GM21423 (cell line): ENCODE measurements around the gene MRPL48.
"Not testable (repeated sequence)": the region's sequence is repeated elsewhere in the genome, so short reads cannot be mapped to it uniquely, and the experiment has no call there.

Experiments
- ATAC-seq: cut with Tn5 transposase; IDR thresholded peaks from one replicate; pipeline ENCODE4 v1.9.1; 2021; ENCODE audit warnings: mild to moderate bottlenecking, moderate library complexity; ENCODE audit not compliant: unreplicated experiment

MRPL48 gene

GRCh38 chr11:73833067-73833466 lies 45.4 kb downstream of the MRPL48 start:
- no peak for ATAC-seq

DNA sequence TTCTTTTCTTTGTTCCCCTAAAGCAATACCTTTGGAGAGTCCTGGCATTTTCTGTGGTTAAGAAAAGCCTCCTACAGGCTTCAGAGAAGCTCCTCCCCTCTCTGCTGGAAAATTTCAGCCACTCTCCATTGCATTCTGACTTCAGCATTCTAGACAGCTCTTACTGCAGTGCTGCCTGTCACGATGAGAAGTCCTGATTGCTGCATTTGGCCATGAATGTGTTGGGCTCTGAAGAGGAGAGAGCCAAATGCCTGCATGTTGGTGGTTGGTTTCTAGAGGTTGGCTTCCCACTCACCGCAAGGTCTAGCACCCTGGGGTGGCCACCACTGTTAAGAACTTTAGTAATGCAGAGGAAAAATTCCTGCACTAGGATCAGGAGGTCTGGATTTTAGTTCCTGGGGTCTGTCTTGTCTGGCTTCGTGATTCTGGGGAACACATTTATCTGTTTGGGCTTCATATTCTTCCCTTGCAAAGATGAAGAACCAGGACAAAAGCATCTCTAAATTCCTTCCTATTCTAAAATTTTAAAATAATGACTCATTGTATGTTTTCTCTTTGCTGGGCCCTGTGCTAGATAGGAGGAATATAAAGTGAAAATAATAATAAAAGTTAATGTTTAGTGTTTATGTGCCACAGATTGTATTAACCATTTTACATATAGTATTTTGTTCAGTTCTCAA lies 50.9 kb downstream of the MRPL48 start:
- ATAC-seq, result no peak

DNA sequence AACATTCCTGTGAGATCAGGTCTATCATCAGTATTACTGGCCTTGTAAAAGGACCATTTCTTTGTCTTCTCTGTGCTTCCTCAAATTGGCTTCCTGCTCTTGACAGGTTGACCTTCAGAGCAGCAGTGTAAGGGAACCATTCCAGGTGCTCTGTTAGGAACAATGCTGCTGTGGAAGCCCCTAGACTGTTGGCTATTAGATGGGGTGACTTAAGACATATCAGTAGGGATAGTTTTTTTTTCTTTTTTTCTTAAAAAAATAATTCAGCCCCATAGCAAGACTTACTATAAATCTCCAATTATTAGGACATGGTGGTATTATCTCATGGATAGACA lies 51.4 kb downstream of the MRPL48 start:
- ATAC-seq, result no peak

GRCh38 chr11:73851046-73851764 lies 63.5 kb downstream of the MRPL48 start:
- ATAC-seq, result no peak

DNA sequence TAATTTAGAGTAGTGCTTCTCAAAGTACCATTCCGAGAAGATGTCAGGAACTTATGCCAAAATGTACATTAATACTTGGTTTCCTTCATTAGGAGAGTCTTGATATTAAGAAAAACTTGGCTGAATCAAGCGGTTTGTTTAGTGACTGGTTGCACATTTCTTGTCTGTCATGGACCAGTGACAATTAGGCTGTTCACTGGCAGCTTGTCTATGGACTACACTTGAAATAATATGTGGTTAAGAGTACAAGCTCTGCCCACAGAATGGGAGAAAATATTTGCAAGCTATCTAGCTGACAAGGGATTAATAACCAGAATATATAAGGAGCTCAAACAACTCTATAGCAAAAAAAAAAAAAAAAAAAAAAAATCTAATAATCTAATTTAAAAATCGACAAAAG lies 64.4 kb downstream of the MRPL48 start:
- no peak for ATAC-seq

- ATAC-seq, result no peak
These were observed 67.0 kb downstream of the MRPL48 start for GRCh38 chr11:73854680-73855079.

- no peak for ATAC-seq
These were observed 68.4 kb downstream of the MRPL48 start for GRCh38 chr11:73856031-73856567.

DNA sequence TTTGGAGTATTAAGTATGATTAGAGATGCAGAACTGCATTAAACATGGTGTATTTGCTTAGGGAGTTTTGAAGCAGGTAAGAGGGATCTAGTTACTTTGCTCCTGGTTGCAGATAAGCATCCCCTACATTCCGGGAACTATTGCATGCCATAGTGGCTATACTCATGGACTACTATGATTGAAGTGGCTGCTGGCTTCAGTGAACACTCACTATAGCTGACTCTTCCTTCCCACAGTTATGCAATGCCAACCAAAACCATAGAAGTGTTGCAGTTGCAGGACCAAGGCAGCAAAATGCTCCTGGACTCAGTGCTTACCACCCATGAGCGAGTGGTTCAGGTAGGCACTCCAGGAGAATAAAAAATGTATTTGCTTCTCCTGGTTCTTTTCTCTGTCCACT lies 72.0 kb downstream of the MRPL48 start:
- ATAC-seq, result no peak

DNA sequence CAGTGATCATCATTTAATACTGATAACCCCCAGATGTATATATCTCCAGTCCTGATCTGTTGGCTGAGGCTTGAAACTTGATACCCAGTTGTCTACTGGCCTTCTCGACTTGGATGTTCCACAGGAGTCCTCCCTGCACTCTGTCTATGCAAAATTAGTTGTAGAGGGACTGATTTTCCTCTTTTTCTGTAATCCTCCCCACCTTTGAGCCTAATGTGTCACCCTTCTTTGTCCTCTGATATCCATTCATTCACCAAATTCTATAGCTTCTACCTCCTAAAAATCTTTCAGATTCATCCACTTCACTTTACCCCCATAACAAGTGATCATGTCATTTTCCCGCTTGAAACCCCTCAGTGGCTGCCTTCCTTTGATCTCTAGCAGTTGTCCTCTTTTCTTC lies 72.5 kb downstream of the MRPL48 start:
- no peak for ATAC-seq

DNA sequence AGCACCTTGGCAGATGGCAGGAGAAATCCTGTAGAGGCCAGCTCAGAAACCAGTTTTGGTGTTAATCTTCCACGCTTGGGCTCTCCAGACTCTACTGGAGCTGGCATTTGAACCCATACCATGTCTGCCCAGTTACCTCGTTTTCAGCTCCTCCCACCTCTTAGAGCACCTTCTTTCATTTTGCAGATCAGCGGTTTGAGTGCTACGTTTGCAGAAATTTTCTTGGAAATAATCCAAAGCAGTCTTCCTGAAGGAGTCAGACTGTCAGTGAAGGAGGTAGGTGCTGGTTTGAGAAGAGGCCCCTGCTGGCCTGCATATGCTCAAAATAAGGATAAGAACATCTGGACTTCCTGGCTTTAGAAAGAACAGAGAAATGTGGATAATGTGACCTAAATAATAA lies 75.3 kb downstream of the MRPL48 start:
- no peak for ATAC-seq

DNA sequence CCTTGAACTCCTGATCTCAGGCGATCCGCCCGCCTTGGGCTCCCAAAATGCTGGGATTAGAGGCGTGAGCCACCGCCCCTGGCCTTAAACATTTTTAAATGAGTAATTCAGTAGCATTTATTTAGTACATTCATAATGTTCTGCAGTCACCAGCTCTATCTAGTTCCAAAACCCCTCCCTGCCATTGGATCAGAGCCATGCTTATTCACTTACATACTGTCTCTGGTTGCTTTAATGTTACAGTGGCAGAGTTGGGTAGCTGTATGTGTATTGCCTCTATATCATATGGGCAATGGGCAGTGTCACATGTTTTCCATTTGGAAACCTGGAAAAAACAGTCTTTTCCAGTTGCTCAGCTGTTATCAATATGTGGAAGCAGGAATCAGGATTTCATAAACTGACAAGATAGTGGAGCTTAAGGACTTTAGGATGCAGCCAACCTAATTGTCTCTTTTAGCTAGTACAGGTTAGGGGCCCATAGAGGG lies 78.5 kb downstream of the MRPL48 start:
- ATAC-seq, result no peak

GRCh38 chr11:73866586-73866996 lies 78.9 kb downstream of the MRPL48 start:
- no peak for ATAC-seq

- no peak for ATAC-seq
These were observed 81.8 kb downstream of the MRPL48 start for GRCh38 chr11:73869332-73869949.

GRCh38 chr11:73870261-73870660 lies 82.6 kb downstream of the MRPL48 start:
- no peak for ATAC-seq

GRCh38 chr11:73872749-73873357 lies 85.2 kb downstream of the MRPL48 start:
- no peak for ATAC-seq

DNA sequence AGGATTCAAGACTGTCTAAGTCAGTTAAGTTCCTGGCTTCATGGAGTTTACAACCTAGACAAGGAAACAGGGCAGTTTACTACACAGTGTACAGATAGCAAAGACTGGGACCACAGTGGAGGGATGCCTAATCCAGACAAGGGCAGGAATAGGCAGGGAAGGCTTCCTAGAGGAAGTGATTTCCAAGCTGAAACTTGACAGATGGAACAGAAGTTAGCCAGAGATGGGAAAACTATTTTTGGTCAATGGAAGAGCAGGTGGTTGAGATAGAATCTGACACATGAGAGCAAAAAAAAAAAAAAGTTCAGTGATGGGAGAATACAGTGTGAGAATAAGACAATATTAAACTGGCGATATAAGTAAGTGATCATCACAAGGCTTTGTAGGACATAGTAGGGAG lies 87.7 kb downstream of the MRPL48 start:
- ATAC-seq, result no peak

- ATAC-seq, result no peak
These were observed 88.2 kb downstream of the MRPL48 start for GRCh38 chr11:73875840-73876239.

- ATAC-seq, result peak; percentile 96
These were observed 89.0 kb downstream of the MRPL48 start, which contains the start of the genes COA4 and PAAF1 for GRCh38 chr11:73876424-73877310. Gene COA4, minus strand, starts transcription at chr11:73876846. Its CDS starts 3,468 bp downstream, at chr11:73873378. Gene PAAF1, plus strand, starts transcription at chr11:73876999. Its CDS starts 23 bp downstream, at chr11:73877022.

GRCh38 chr11:73878771-73879170 lies 91.1 kb downstream of the MRPL48 start:
- no peak for ATAC-seq

- not testable (repeated sequence) for ATAC-seq
These were observed 92.8 kb downstream of the MRPL48 start for GRCh38 chr11:73880449-73880848.
